ENCODE results near the gene PCDH9. TPM values are rescaled to one million over a fixed set of nuclear protein-coding genes. Genes with fewer than 3 reads are reported as not detected.

PCDH9 gene
- total and polyA plus RNA-seq, 2 of the 4 experiments (the other 2 are of a cell fraction), result 2.2 to 10.2 TPM

DNA sequence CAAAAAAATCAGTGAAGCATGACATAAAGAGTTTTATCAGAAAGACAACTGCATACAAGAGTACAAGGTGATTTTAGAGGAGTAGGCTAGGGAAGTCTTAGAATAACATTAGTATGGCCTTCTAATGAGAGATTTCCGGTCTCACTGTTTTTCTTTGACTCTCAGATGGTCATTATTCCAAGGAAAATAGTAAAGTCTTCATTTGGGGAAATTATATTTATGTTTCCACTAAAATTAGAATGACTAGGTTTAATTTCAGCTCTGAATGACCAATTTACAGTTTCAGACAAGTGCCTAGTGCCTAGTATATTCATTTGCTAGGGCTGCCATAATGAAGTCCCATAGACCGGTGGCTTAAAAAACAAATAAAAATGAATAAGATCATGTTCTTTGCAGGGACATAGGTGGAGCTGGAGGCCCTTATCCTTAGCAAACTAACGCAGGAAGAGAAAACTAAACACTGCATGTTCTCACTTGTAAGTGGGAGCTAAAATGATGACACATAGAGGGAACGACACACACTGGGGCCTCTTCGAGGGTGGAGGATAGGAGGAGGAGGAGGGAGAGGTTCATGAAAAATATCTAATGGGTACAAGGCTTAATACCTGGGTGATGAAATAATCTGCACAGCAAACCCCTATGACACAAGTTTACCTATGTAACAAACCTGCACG, 303.1 kb downstream of the PCDH9 start:
- Histone ChIP-seq H3K27me3 (ENCODE audit: control insufficient read depth, insufficient read depth, low read length) (no peaks in the 10 kb centered on the region), H3K14ac (replicated peaks; ENCODE audit: low read depth, low read length) (no peak overlapping the region), H2BK5ac (ENCODE audit: low read depth, low read length, poor library complexity, severe bottlenecking) (no peak overlapping the region), H3K56ac (ENCODE audit: extremely low read depth, insufficient read depth, low read length) (no peak overlapping the region), H4K5ac (ENCODE audit: low read depth, low read length) (no peak overlapping the region), H3K79me1 (ENCODE audit: low read depth in 1 of 2, low read length in 2 of 2) (no peaks in the 10 kb centered on the region), H2BK120ac (ENCODE audit: low read depth, low read length) (no peak overlapping the region), H2AK9ac (replicated peaks; ENCODE audit: low read depth, low read length, poor library complexity) (no peak overlapping the region), H3K23ac (ENCODE audit: low read depth, low read length) (no peak overlapping the region), H3K27ac (ENCODE audit: insufficient read depth, low read length) (no peak overlapping the region), H4K20me1 (ENCODE audit: insufficient read depth, low read length) (no peaks in the 10 kb centered on the region), H4K91ac (ENCODE audit: insufficient read depth, low read depth, low read length) (no peak overlapping the region), H3K9me1 (ENCODE audit: insufficient read depth, low read length) (no peaks in the 10 kb centered on the region), H2AFZ (replicated peaks; ENCODE audit: low read length, poor library complexity) (no peak overlapping the region), H3K9me3 (ENCODE audit: control insufficient read depth, insufficient read depth, low read length) (no peaks in the 10 kb centered on the region), H4K8ac (ENCODE audit: low read depth in 2 of 2, low read length in 2 of 2) (no peak overlapping the region), H3K18ac (ENCODE audit: low read depth, low read length) (no peak overlapping the region), H3K4me2 (ENCODE audit: low read depth, low read length) (no peak overlapping the region), H3K4me3 (ENCODE audit: insufficient read depth, low read depth, low read length) (no peak overlapping the region), H2BK15ac (ENCODE audit: low read depth, low read length) (no peak overlapping the region), H3K9ac (ENCODE audit: low read depth, low read length) (no peak overlapping the region), H3K4me1 (ENCODE audit: control insufficient read depth, insufficient read depth, low read length) (no peaks in the 10 kb centered on the region), H2AK5ac (ENCODE audit: low read depth, low read length) (no peak overlapping the region), H2BK20ac (ENCODE audit: low read depth, low read length) (no peak overlapping the region), H3K36me3 (ENCODE audit: control insufficient read depth, insufficient read depth, low read length) (no peaks in the 10 kb centered on the region), H3K4ac (ENCODE audit: low read depth, low read length) (no peak overlapping the region)
- BruUV-seq (replicated peaks), result no TSS peak
- in situ Hi-C loops (cut with MboI; ENCODE audit: low sequenced_read_pairs), result no loop called here
- no CpG with 5 or more reads among the region's 6 CpGs for WGBS, 2 experiments (ENCODE audit: extremely low coverage in 2 of 2, insufficient read length in 1 of 2)
- ATAC-seq (ENCODE audit: low read depth), result peak; percentile 60
- CTCF ChIA-PET, result interaction anchor here (0.6 kb wide), 1 partner anchor 118 kb away, joined by 3 read pairs; no protein-coding TSS in a partner anchor
- POLR2A ChIA-PET (ENCODE audit: unreplicated experiment), result no interaction called here
- intact Hi-C loops (cut with micrococcal nuclease), result no loop called here
- DNase-seq, result peak; percentile 37
- dilution Hi-C loops (cut with HindIII; ENCODE audit: low sequenced_read_pairs, unreplicated experiment), result no loop called here
- TF ChIP-seq SMC3 (IDR thresholded peaks at IDR 0.05; ENCODE audit: low read depth, low read length), result no peak
- TF ChIP-seq CEBPB (IDR thresholded peaks at IDR 0.05; ENCODE audit: low read depth, low read length), result no peak
- TF ChIP-seq MXI1 (IDR thresholded peaks at IDR 0.05; ENCODE audit: borderline replicate concordance, low read depth, low read length), result no peak
- TF ChIP-seq, protein P1, sequence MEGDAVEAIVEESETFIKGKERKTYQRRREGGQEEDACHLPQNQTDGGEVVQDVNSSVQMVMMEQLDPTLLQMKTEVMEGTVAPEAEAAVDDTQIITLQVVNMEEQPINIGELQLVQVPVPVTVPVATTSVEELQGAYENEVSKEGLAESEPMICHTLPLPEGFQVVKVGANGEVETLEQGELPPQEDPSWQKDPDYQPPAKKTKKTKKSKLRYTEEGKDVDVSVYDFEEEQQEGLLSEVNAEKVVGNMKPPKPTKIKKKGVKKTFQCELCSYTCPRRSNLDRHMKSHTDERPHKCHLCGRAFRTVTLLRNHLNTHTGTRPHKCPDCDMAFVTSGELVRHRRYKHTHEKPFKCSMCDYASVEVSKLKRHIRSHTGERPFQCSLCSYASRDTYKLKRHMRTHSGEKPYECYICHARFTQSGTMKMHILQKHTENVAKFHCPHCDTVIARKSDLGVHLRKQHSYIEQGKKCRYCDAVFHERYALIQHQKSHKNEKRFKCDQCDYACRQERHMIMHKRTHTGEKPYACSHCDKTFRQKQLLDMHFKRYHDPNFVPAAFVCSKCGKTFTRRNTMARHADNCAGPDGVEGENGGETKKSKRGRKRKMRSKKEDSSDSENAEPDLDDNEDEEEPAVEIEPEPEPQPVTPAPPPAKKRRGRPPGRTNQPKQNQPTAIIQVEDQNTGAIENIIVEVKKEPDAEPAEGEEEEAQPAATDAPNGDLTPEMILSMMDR (conservative IDR thresholded peaks at IDR 0.05; ENCODE audit: low read depth, low read length), result no peak
- TF ChIP-seq, protein P2, sequence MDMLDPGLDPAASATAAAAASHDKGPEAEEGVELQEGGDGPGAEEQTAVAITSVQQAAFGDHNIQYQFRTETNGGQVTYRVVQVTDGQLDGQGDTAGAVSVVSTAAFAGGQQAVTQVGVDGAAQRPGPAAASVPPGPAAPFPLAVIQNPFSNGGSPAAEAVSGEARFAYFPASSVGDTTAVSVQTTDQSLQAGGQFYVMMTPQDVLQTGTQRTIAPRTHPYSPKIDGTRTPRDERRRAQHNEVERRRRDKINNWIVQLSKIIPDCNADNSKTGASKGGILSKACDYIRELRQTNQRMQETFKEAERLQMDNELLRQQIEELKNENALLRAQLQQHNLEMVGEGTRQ (IDR thresholded peaks at IDR 0.05; ENCODE audit: low read depth, low read length), result no peak
- TF ChIP-seq POLR2A (IDR thresholded peaks at IDR 0.05; ENCODE audit: low read depth, low read length), result no peak
- no peak for TF ChIP-seq FOS (IDR thresholded peaks at IDR 0.05; ENCODE audit: low read depth, low read length)
- TF ChIP-seq, protein P3, sequence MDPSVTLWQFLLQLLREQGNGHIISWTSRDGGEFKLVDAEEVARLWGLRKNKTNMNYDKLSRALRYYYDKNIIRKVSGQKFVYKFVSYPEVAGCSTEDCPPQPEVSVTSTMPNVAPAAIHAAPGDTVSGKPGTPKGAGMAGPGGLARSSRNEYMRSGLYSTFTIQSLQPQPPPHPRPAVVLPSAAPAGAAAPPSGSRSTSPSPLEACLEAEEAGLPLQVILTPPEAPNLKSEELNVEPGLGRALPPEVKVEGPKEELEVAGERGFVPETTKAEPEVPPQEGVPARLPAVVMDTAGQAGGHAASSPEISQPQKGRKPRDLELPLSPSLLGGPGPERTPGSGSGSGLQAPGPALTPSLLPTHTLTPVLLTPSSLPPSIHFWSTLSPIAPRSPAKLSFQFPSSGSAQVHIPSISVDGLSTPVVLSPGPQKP (IDR thresholded peaks at IDR 0.05; ENCODE audit: borderline replicate concordance, low read depth, low read length), result no peak
- no peak for TF ChIP-seq BHLHE40 (IDR thresholded peaks at IDR 0.05; ENCODE audit: low read depth, low read length)
- TF ChIP-seq RAD21 (IDR thresholded peaks at IDR 0.05; ENCODE audit: low read length), result no peak
- TF ChIP-seq RFX5 (IDR thresholded peaks at IDR 0.05; ENCODE audit: low read depth, low read length), result no peak
- TF ChIP-seq MAZ (IDR thresholded peaks at IDR 0.05; ENCODE audit: borderline replicate concordance, low read depth, low read length), result no peak
- no peak for TF ChIP-seq CHD1 (IDR thresholded peaks at IDR 0.05; ENCODE audit: low read depth, low read length)
- no peak for TF ChIP-seq MAFK (IDR thresholded peaks at IDR 0.05; ENCODE audit: low read depth, low read length)
- no peak for TF ChIP-seq RCOR1 (IDR thresholded peaks at IDR 0.05; ENCODE audit: insufficient replicate concordance, low read length)
- no peak for TF ChIP-seq NFE2L2 (IDR thresholded peaks at IDR 0.05; ENCODE audit: low read depth, low read length)

Data from IMR-90 (cell line).